ENCODE results near the gene GLI3.

GLI3 gene

DNA sequence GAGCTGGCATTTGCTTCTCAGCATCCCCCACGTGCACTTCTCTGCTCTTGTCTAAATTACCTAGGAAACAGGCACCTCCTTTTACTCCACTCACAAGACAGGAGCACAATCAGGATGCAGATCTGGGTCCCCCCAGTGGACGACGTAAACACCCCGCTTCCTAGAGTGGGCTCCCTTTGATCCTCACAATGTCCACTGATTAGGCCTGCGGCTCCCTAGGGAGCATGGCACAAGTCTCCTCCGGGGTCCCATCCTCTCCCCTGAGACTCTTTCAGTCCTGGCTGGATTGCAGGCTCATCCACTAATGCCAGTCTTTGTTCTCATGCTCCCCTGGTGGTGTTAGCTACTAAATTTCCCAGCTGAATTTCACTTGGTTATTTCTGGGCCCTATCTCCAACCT is 98.3 kb downstream of the GLI3 start:
- DNase-seq: no peak

GRCh38 chr7:42137941-42138340 is 99.1 kb downstream of the GLI3 start:
- no peak for DNase-seq

DNA sequence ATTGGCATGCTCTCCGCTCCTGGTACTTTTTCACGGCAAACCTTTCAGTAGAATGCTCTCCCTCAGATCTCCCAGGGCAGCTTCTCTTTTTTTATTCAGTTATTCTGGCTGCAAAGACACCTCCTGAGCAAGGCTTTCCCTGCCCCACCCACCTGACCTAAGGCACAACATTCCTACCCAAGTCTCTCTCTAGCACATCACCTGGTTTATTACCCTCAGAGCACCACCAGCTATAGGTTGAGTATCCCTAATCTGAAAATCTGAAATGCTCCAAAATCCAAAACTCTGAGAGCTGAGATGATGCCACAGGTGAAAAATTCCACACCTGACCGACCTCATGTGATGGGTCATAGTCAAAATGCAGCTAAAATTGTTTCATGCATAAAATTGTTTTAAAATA is 99.6 kb downstream of the GLI3 start:
- DNase-seq: no peak

GRCh38 chr7:42135728-42136127 is 101.3 kb downstream of the GLI3 start:
- DNase-seq: no peak

DNA sequence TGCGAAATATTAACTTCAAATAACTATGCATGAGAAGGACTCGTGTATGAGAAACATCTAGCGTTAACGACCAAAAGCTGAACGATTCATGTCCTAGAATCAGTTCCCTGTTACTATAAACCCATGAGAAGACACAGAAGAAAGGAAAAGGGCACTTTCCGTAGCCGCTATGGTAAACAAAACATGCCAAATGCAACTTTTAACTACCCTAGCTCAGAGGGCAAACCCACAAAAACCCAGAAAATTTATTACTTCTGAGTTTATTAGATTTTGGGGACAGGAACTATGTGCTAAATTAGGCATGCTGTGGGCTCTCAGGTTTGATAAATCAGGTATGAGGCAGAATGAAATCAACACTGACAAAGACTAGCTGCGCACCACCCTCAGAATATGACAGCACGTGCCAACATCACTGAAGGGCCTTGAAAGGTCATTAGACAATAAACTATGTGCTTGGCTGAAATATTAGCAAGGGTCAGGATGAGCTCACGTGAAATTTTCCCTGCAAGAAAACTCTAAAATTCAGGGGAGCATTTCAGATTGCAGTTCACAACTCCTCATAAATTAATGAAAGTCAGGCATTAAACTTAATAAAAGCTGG is 102.6 kb downstream of the GLI3 start:
- no peak for DNase-seq

DNA sequence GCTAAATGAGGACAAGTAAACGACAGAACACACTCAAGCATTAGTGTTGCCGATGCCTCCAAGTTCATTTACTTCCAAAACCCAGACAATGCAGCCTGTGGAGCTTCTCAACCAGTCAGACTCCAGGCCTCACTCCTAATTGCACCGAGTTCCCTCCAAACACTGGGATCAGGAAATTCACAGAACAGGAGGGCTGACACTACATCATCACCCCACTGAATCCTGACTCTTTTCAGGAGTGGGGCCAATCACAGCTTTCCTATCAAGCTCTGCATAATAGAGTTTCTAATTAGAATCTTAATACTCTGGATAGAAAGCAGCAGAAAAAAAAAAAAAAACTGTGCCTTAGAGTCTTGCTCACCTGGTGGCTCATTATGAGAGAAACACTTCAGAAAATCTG is 103.7 kb downstream of the GLI3 start:
- DNase-seq: no peak

- peak; percentile 38 for DNase-seq
Observed at GRCh38 chr7:42128703-42129102, 108.3 kb downstream of the GLI3 start.

DNA sequence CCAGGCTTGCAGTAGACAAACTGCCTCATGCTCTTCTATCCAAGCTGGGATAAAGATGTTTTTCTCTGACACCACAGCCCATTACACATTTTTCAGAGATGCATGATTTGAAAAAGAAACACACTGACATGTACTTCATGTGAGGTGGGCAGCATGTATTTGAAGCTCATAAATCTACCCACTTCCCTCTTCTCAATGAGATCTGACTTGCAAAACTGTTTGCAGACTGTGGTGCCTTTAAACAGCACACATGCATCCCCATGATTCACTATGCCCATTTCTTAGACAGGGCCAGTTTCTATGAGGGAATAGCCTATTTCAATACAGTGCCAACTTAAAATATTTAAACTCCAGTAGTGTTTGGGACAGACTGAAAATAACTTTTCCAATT is 109.8 kb downstream of the GLI3 start:
- no peak for DNase-seq

DNA sequence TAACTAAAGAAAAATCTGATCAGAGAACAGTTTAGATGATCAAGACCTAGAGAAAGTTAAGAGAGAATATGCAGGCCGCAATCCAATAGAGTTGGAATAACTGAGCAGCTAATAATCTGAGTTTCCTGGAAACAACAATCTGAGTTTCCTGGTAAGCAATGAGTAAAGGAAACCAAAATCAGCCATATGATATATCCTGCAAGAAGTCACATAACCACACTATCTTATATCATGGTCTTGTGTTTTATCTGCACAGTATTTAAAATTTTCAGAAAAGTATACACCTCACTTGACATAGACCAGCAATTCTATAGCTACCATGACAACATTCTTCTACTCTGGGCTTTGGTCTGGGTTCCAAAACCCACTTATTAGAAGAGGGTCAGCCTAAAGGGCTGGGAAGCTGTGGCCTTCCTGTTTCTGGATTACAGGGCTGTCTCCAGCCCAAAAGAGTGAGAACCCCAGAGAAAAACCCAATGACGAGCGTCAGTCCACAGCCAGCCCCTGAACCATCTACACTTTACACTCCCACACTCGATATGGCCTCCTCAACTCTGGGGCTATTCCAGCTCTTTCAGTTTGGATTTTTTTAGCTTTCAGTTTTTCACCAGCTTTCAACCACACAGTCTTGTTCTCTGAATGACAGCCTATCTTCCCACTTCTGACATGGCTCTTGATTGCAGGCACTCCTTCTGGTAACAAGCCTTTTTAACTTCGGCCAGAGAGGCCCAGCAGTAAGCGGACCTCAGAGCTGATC is 110.4 kb downstream of the GLI3 start:
- no peak for DNase-seq

DNA sequence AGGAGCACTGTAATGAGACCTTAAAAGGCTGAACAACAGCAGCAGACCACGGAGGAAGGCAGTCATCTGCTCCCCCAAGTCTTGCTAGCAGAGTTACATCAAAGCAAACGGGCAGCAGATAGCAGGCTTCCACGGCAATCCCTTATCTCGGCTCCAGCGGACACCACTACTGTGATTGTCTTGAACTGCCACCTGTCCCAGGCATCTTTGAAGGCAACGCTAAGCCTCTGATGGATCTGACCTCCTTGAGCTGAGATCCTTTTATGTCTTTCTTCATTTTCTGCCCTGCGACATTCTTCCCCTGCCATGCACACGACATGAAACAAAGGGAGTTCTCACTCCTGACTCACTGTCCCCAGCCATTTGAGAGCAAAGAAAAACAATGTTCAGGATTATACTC is 111.7 kb downstream of the GLI3 start:
- no peak for DNase-seq

GRCh38 chr7:42123716-42124115 is 113.3 kb downstream of the GLI3 start:
- no peak for DNase-seq

DNA sequence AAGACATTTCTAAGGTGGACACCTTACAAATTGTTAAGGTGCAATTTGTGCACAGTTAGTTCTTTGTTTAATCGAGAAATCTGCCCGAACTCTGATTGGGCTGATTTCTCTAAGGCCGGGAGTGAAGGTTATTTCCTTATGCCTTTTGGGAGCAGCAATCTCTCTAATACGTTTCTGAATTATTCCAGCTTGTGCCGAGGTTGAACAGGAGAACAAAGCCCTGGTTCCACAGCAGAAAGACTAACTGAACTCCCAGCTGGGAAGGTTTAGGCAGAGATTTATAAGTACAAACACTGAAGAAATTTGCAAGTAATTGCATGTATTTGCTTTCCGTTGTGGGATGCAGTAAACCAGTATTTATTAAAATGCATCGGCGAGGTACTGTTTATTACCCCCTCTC is 116.8 kb downstream of the GLI3 start:
- no peak for DNase-seq

DNA sequence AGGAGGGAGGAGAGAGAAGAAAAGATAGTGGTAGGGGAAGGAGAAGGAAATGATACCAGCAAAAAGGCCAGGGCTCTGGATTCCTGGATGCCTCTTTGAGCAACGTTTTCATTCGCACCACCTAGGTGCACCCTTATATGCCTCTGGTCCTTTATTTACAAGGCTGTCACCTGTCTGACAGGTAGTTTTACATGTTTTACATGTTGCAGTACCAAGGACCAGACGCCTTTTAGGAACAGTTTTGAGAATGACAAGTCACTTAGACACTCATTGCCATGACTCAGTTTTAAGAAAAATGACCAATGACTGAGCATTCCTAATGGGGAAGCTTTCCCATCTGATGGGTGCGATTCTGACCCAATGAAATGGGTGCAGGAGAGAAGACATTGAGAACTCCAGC is 119.8 kb downstream of the GLI3 start:
- no peak for DNase-seq

- no peak for DNase-seq
Observed at GRCh38 chr7:42115795-42116194, 121.2 kb downstream of the GLI3 start.

- no peak for DNase-seq
Observed at GRCh38 chr7:42110333-42110732, 126.7 kb downstream of the GLI3 start.

DNA sequence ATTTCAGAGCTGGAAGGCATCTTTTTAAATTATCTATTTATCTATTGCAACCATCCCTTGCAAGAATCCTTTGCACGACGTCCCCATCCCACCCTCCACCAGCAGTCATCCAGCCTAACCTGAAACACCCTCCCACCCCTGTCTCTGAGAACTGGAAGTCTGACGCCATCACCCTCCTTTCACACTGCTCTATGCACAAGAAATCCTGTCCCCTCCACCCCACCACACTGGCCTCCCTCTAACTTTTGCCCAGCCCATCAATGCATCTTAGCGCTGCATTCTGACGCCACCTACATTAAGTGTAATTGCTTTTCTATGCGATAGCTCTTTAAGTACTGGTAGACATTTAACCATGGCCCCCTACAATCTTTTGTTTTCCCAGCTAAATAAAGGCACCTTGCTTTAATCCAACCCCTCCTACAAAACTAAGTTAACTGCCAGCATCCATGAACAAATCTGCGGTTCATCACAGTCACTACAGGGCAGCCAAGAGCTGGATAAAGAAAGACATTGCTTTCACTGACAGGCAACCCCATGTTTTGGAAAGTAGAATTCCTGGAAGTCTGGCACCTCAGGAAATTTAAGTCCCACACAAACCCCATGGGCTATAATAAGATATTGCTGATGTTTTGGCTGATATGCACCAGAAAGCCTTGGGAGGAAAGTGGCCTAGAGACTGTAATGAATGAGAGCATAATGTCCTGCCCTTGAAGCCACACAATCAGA is 128.0 kb downstream of the GLI3 start:
- no peak for DNase-seq

DNA sequence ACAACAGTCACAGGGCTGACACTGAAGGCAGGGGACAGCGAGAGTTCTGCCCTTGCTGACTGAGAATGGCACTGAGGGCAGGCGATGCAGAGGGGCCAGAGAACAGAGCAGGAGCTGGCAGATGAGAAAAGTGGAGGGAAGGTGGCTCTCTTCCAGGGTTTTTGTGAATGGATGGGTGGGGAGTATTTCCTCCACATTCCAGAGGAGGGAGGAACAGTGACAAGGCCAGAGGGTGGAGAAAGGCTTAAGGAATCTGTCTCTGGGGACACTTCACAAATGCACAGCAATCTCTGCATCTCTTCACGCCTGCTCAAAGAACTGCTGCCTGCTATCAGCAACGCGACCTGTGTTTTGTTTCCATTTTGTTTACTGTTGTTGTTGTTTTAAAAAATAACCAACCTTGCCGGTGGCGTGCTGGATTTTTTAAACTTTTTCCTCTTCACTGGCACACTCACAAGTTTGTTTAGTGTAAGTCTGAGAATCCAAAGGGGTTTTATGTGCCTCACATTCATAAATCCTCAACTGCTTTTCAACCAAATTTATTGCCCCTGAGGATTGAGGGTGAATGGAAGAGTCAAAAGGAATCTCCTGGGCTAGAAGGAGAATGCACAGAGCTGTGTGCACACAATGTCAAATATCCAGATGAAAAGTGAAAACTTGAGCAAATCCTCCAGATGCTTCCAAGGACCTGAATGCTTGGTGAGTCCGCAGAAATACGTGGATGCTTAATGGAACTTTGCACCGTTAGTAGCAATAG is 129.3 kb downstream of the GLI3 start:
- peak; percentile 79 for DNase-seq

GRCh38 chr7:42106562-42106961 is 130.4 kb downstream of the GLI3 start:
- no peak for DNase-seq

- no peak for DNase-seq
Observed at GRCh38 chr7:42105554-42106358, 131.3 kb downstream of the GLI3 start.

GRCh38 chr7:42104694-42105093 is 132.3 kb downstream of the GLI3 start:
- DNase-seq: no peak

- no peak for DNase-seq
Observed at GRCh38 chr7:42104231-42104630, 132.8 kb downstream of the GLI3 start.

GRCh38 chr7:42103456-42103855 is 133.6 kb downstream of the GLI3 start:
- no peak for DNase-seq

DNA sequence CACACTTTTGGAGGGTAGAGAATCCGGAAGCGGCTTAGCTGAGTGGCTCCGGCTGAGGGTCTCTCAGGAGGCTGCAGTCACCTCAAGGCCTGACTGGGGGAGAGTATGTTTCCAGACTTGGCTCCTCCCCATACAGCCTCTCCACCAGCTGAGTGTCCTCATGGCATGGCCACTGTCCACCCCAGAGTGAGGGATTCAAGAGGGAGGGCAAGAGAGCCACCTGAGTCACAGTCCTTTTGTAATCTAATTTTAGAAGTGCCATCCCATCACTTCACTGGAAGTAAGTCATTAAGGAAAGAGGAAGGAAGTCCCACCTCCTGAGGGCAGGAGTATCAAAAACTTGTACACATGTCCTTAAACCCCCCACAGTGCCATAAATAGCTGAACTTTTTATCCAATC is 134.0 kb downstream of the GLI3 start:
- no peak for DNase-seq
